GM18499 (cell line): ENCODE results near the gene SHB.
A peak's percentile ranks its signal among the peaks of the same experiment; 100 is the strongest.

ENCODE experiments used
- ATAC-seq: cut with Tn5 transposase; IDR thresholded peaks from one replicate; pipeline ENCODE4 v1.9.1; 2021; ENCODE audit warnings: moderate number of reproducible peaks; ENCODE audit not compliant: insufficient read depth, unreplicated experiment

The SHB gene

DNA sequence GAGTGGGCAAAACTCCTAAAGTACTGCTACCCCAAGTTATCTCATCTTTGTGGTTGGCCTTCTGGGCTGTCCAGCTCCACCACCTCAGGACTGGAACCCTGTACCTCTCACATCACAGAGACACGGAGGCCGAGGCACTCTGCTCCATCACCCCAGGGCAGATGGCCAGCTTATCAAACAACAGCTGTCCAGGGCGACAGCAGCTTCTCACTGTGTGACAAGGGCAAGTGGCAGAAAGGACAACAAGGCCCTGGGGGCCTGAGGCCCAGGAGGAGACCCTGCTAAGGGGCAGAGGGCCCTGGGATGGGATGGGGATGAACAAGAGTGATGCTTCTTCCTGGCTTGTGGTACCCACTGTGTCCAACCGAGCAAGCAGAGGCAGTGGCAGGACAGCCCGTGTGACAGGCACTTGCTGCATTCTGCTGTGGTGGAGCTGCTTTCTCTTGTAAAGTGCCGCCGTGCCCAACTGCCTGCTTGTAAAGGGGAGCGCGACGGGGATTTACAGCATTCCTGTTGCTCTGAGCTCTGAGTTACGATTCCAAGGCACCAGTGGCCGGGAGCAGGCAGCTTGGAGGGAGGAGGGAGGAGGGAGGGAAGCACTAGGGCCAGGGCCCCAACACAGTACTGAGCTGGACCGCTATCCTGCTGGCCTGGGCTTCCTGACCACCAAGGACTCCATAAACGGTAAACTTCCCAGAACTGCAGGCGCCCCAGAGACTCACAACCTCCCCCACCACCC lies 71.2 kb downstream of the SHB start:
- ATAC-seq: no peak

DNA sequence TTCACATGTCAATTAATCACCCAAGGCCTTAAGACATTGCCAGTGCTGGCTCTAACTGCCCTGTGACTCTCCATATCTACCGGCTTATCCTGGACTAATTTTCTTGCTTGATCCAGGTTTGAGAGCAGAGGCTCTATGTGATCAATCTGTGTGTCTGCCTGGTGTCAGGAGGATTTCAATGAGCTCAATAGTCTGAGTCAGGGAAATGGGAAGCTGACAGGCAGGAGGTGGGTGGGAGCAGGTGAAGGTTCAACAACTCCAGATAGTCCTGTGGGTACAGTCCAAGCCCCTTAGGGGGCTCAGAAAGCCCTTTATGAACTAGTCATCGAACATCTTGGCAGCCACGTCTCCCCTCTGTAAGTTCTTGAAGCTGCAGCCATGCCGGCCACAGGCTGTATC lies 72.2 kb downstream of the SHB start:
- no peak for ATAC-seq

DNA sequence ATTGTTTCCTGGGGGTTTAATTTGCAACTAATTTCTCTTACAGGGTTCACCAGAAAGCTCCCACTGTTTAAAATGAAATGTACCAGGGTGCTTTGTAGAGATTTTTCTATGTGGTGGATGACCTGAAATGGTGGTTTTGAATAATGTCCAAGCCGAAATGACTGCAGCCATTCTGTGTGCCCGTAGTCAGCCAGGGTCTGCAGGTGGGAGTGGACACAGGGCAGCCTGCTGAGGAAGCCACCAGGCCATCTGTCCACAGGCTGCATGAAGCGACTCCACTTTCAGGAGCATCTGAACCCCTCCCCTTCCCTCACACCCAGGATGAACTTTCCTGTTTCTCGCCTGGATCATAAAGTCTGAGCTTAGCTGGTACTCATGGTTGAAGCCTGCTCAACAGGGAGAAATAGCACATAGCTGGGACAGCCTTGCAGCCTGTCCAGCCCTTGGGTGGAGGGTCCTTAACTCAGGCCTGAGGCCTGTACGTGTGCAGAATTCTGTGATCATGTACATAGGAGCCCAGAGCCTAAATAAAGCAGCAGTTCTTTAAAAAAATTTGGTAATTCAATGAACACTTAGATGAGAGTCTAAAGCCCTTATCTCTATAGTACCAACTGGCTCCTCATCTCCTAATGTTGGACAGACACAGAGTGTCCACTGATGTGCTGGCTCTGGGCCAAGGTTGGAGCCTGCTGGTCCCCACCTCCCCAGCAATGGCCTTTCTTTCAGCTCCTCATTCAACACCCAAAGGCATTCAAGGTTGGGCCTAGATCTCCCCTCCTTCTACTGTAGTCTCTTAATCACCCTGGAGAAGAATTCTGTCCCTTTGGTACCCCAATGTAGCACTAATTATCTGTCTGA lies 72.8 kb downstream of the SHB start:
- ATAC-seq: no peak

DNA sequence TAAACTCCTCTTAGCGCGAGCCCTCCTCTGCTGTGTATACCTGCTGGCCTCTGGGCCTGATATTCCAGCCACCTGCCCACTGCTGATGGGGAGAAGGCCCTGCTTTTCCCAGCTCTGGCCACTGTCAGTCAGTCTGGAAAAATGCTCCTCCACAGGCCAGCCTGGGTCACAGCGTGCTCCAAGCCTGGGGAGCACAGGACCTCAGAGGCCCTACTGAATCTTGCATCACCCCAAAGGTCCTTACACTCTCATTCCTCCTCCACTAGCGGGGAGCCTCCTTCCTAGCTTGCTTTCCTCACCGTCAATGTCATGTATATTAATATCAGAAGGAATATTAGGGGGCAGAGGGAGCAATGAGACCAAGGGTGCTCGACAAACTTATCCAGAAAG lies 73.7 kb downstream of the SHB start:
- no peak for ATAC-seq

DNA sequence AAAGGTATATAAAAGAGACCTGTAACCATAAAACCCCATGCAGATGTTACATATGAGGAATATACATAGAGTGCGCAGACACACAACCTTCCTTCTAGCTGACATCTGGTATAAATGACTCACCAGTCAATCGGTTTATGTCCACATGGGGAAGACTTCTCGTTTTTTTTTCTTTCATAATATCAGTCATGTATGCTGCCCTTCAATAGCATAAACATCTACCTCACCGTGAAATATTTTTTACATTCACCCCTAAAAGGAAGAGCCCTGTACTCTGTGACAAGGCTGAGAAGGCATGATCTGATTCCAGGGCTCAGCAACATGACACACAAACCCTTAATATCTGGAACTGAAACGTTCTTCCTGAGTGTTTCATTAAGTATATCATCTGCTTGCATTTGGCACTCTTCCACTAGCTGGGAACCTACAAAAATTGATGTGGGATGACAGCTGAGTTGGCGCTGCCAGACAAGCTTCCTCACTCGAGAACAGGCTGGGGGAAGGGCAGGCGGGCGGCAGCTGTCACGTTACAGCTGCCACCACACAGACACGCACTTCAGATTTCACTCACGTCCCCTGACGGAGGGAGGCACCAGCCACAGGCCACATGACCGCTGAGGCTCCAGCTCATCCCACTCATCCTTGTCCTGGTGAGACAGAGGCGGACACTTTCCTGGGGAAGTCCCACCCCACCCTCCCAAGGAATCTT lies 74.2 kb downstream of the SHB start:
- ATAC-seq: peak; percentile 65

DNA sequence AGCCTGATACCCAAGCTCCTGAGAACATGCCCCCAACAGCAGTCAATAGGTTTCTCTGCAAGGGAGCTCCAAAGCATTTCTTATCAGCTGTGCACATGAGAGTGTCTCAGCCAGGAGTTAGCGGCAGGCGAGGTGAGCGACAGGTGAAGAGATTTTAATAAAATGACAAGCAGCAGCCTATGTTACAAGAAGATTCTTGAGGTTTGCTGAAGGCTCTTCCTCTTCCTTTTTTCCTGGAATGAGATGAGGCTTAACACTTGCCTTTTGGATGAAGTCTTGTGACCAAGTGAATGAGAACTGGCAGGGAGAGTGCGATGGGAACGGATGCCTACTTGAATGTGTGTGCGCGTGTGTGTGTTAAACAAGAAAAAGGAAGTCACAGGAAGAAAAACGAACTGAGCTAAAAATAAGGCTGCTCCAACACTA lies 76.1 kb downstream of the SHB start:
- ATAC-seq: no peak

DNA sequence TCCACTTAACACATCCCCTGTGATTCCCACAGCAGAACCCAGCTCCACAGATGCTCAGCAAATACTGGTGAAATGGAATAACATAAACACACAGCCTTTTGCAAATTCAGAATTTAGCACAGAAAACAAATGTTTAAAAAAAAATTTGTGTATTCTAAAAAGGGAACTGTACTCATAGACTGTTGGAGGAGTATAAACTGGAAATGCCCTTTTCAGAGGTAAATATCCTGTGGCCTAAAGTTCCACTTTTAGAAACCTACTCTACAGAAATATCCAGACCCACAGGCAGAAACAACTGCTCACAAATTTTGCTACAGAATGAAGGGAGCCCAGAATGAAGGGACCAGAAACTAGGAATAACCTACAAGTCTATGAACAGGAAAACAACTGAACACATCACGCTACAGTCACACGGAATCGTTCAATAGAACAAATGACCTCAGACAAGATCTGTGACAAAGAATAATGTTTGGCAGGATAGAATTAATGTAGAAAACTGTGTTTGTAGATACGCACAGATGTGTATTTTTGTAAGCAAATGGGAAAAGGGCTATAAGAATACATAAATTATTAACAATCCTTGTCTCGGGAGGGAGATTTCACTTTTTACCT lies 78.5 kb downstream of the SHB start:
- no peak for ATAC-seq

DNA sequence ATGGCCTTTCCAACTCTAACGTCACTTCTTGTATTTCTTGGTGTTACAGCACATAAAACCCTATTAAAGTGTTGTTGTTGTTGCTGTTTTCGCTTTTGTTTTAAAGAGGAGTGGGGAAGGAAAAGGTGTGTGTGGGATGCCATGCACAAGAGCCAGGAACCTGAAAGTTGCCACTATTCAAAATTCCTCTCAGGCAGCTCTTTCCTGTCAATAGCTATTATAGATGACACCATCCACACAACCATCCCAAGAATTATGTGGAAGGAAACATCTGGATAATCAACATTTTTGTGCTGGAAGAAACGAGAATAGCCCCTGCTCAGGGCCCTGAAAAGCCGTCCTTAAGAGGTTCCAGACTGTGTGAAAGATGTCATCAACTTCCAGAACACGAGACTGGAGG lies 79.3 kb downstream of the SHB start:
- no peak for ATAC-seq

DNA sequence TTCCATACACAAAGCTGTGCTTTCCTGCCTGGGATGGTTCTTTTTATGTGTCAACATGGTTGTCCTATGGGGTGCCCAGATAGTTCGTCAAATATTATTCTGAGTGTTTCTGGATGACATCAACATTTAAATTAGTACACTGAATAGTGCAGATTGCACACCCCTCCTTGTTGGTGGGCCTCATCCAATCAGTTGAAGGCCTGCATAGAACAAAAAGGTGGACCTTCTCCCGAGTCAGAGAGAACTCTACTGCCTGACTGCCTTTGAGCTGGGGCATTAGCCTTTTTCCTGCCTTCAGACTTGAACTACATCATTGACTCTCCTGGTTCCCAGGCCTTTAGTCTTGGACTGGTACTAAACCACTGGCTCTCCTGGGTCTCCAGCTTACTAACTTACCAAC lies 80.4 kb downstream of the SHB start:
- ATAC-seq: no peak

DNA sequence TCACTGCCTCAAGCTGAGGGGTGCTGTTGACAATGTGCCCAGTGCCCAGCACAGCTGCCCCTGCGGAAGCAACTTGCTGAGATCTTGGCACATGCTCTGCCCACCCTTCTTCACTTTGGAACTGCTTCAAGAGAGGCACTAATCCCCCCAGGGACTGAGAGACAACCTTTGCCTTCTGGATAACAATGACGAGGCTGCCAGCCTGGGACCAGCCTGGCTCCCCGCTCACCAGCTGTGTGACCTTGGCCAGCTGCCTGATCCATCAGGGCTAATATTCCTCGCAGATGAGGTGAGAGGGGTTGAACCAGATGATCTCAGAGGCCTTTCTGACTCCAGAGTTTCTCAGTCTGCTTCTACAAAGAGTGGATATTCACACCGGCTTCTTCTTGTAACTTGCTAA lies 81.0 kb downstream of the SHB start:
- ATAC-seq: no peak

DNA sequence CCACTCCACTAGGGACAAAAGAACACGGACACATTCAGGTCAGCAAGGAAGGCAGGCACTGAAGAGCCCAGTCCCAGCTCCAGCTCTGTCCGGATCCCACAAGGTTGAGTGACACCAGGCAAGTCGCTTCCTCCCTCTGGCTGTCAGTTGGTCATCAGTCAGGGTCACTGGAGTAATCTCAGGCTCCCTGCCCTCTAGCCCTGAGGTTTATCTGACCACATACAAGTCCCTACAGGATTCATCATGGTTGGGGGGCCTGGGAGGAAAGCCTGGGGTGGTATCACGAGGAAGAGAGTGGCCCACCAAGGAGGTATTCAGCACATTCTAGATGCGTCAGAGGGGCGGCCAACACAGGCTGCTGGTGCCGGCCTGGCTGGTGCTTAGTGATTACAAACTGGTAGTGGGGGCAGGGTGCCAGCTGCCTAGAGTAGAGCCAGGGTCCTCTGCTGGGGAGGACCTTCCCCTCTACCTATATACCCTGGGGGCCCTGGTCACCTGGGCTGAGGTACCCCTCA lies 81.5 kb downstream of the SHB start:
- no peak for ATAC-seq

DNA sequence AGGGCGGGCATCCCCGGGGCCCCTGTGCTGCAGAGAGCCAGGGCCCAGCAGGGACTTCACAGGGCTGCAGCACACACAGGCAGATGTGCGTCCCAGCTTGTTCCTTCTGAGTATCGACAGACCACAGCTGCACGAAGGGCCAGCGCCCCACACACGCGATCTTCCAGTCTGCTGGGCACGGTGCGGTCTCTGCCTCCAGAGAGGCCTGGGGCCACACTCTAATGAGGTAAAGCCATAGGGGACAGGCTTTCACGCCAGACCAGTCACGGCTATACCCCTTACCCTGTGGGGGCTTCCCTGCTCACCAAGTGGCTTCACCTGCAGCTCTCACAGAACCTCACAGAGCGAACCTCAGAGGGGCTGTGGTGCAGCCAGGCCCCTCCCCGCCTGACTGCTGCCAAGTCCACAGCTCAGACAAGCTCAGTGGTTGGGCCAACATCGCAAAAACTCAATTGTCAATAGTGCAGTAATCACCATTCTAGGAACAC lies 82.2 kb downstream of the SHB start:
- no peak for ATAC-seq

DNA sequence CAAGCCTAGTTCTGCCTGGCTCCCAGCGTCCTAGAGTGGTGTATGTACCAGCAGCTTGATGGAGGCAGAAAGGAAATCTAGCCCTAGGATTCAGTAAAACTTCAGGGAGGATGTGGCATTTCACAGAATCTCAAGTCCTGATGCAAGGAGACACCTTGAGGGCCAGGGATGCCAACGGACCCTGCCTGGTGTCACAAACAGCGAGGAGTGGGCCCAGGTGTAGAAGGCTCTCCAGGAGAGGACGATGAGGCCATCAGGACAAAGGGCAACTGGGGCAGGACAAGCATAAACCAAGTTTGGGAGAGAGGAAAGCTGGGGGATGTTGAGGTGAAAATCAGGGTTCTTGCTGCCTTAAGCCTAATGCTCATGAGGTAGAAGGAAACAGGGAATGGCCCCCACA lies 83.0 kb downstream of the SHB start:
- no peak for ATAC-seq

DNA sequence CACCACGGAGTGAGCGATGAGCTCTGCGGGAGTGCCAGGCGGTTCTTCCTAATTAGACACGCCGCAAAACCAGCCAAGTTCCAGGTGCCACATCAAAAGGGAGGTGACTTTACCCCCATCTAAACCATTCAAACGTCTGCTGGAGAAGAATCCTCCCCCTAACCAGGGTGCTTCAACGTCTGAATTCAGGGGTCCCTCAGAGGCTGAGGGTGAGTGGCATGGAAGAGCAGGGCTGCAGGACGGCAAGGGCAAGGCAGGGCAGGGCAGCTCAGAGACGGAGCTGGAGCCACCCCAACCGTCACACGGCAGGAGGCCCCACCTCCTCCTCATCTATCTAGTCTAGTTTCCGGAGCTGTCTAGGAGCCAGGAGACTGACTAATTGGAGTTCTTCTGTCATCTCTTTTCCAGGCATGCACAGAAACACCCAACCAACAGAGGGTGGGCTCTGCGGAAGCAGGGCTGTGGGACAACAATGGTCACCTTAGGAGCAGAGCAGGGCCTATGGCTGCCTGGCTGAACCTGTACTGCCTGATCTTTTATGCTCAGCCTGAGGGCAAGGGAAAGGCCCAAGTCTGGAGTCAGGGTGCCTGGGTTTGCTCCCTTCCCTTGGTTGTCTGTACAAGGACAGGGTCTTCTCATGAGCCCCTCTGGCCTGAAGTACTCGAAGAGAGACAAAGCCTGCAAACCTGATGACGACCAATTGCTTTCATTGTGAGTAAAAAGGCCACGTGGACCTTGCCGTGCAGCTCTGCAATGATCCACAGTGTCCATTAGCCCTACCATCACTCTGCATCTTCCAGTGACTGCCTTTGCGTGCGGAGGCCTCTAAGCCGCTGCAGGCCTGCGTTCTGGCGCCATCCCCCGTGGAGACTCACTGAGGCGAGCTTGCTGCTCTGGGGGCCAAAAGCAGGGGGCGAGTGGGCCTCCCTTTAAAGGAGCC lies 84.1 kb downstream of the SHB start:
- ATAC-seq: no peak

DNA sequence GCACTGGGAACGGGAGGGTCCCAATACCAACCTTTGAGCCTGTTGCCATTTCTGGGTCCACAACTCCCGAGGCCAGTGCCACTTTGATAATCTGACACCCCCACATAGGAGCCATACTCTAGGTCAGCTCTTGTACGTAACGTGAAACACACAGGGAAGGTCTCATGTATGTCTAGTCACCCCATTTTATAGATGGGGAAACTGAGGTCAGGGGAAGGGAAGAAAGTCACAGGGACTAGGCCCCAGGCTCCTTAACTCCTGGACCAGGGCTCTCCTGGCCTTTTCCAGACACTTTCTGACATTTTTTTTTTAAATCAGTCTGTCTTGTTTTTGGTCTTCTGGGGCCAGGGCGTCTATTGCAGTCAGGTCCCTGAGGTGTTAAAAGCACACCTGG lies 84.8 kb downstream of the SHB start:
- no peak for ATAC-seq

DNA sequence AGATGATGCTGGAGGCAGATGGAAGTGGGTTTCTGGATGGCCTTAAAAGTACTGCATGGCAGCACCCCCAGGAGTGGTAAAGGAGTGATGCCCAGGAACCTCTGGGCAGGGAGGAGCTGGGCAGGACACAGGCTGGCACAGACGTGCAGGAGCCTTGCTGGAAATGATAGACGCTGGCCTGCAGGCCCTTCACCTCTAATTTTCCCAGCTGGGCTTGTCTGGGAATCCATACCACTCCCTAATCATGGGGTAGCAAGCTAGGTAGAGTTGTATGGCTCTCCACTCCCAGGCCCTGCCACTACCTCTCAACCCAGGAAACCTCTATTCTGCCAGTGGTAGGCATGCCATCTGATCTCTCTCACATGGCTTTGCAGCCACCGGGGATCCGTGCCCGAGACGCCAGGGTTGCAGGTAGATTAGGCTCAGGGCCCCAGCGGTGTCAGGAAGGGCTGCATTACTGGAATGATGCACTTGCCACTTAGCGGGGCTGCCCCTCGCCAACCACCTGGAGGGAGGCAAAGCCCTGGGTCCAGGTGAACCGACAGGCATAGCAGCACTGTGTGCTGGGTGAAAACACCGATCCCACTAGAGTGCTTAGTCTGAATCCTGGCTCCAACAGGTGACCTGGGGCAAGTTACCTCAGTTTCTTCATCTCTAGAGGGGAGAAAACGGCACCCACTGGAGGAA lies 85.5 kb downstream of the SHB start:
- ATAC-seq: no peak

DNA sequence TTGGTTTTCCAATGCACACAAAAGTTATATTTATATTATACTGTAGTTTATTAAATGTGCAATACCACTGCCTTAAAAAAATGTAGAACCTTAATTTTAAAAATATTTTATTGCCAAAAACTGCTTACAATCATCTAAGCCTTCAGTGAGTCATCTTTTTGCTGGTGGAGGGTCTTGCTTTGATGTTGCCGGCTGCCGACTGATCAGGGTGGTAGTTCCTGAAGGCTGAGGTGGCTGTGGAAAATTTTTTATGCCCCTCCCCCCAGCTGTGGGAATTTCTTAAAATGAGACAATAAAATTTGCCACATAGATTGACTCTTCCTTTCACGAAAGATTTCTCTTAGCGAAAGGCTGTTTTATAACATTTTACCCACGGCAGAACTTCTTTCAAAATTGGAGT lies 89.2 kb downstream of the SHB start:
- no peak for ATAC-seq

DNA sequence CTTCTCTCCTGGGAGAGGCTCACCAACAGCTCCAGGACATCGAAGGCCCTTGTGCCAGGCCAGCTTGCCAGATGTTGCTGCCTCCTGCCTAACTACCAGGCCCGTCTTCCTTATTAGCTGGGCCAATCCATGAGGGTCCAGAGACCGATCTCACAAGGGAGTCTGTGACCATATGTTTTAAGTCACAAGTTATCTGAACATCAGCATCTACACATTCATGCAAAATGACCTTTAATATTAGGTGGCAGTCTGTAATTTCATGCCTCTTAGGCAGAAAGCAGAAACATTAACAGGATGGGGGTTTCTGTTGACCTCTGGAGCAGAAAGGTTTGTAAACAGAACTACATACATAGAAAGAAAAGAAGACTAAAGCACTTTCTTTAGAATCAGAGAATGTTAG lies 90.0 kb downstream of the SHB start:
- ATAC-seq: no peak

DNA sequence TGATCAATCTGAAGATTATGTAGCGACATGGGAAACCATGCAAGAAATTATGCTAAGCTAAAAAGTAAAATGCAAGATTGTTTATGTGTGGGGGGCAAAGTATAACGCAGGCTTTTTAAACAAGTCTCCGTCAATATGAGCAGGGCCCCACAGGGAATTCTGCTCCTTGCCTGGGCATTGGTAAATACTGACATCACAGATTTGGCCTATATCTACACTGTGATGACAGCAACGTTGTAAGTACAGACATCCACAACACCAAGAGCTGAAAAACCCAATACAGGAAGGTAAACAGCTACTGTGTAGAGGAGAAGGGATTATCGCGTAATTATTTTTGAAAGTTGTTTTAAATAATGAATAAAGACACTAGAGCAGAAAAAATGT lies 90.6 kb downstream of the SHB start:
- no peak for ATAC-seq
